ENCODE results near the gene SORCS2. TPM values are rescaled to one million over a fixed set of nuclear protein-coding genes. Genes with fewer than 3 reads are reported as not detected.

Gene SORCS2
- total and polyA plus RNA-seq, 2 of the 8 experiments (the other 6 are each of a cell fraction or from before 2014, with no cell fraction given) = 0.36 to 1.8 TPM

DNA sequence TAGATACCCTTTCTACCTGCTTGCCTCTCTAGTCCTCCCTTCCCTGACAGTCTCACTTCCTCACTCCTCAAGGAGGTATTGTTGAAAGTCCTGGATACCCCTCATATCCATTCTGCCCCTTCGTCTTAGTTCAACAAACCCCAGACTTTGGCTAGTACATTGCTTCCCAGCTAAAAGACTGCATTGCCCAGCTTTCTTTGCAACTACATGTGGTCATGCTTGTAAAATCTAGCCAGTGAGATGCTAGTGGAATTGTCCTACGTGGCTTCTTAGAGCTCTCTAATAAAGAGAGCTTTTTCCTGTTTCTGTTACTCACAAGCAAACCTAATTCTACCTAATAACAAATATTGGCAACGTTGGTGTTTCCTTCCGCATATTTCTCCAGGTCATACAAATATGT lies 480.3 kb downstream of the SORCS2 start:
- Histone ChIP-seq H2BK15ac (ENCODE audit: low read length) (no peak overlapping the region), H4K20me1 (replicated peaks in 1 of 2; ENCODE audit: control insufficient read depth in 1 of 2, insufficient read depth in 2 of 2, low read length in 2 of 2) (no peaks in the 10 kb centered on the region), H3K14ac (ENCODE audit: insufficient read length) (no peak overlapping the region), H4K8ac (ENCODE audit: extremely low read depth, insufficient read depth, low read length) (no peak overlapping the region), H2BK5ac (ENCODE audit: low read depth, low read length) (no peak overlapping the region), H2BK120ac (replicated peaks; ENCODE audit: low read depth, low read length) (no peak overlapping the region), H4K91ac (replicated peaks; ENCODE audit: insufficient read length, low read length) (no peak overlapping the region), H3K4me1 (replicated peaks in 1 of 4; ENCODE audit: control insufficient read depth in 3 of 4, insufficient read depth in 4 of 4, low read length in 3 of 4) (peaks cover 0 to 5% (median under 1%) of the 10 kb centered on the region in 4 experiments; a peak in 2 of 7 replicates), H4K5ac (ENCODE audit: insufficient read length, low read depth, low read length) (no peak overlapping the region), H3K36me3 (ENCODE audit: control insufficient read depth in 2 of 4, insufficient read depth in 4 of 4, low read length in 3 of 4) (no peaks in the 10 kb centered on the region), H3K27ac (ENCODE audit: low read depth, low read length) (no peak overlapping the region), H3K4ac (replicated peaks; ENCODE audit: insufficient read length, low read depth, low read length) (no peak overlapping the region), H2AFZ (ENCODE audit: low read length) (no peak overlapping the region), H2BK12ac (ENCODE audit: low read depth, low read length) (no peak overlapping the region), H3K79me1 (ENCODE audit: low read depth, low read length) (no peaks in the 10 kb centered on the region), H3K4me2 (ENCODE audit: insufficient read depth in 1 of 2, low read depth in 2 of 2, low read length in 2 of 2) (no peak overlapping the region), H3K23me2 (ENCODE audit: low read depth, low read length) (no peaks in the 10 kb centered on the region), H3K23ac (ENCODE audit: insufficient read length) (no peak overlapping the region), H3K27me3 (replicated peaks in 1 of 4; ENCODE audit: control insufficient read depth in 3 of 4, extremely low read depth in 1 of 4, insufficient read depth in 3 of 4, low read length in 3 of 4) (no peaks in the 10 kb centered on the region), H3K56ac (replicated peaks; ENCODE audit: insufficient read length, low read depth, low read length) (no peak overlapping the region), H2AK5ac (ENCODE audit: low read depth, low read length) (no peak overlapping the region), H2BK20ac (ENCODE audit: low read length) (no peak overlapping the region), H3K79me2 (ENCODE audit: control insufficient read depth in 1 of 2, insufficient read depth in 2 of 2, low read length in 2 of 2) (no peaks in the 10 kb centered on the region), H3K9me3 (ENCODE audit: insufficient read depth in 2 of 2, low read depth in 1 of 2, low read length in 1 of 2) (peaks cover 2 to 3% of the 10 kb centered on the region in 2 experiments; a peak in 2 of 4 replicates), H3K9ac (replicated peaks in 1 of 4; ENCODE audit: extremely low read depth in 1 of 4, low read depth in 3 of 4, low read length in 3 of 4) (no peak overlapping the region), H3K4me3 (ENCODE audit: extremely low read depth in 1 of 4, insufficient read depth in 2 of 4, low read depth in 3 of 4, low read length in 4 of 4) (no peak overlapping the region), H3K18ac (ENCODE audit: extremely low read depth, low read length) (no peak overlapping the region)
- FAIRE-seq (no peak), DNase-seq (ENCODE audit: low read depth in 1 of 2, low spot score in 2 of 2) (no peak)
- ChIA-PET CTCF (ENCODE audit: partially characterized antibody) (interaction anchor here (1.0 to 1.4 kb wide), 2 partner anchors 11 to 47 kb away, joined by 3 to 4 read pairs; no protein-coding TSS in a partner anchor), POLR2A (ENCODE audit: partially characterized antibody) (no interaction called here)
- WGBS, 2 experiments (ENCODE audit: extremely low coverage in 1 of 2, insufficient coverage in 1 of 2, insufficient read length in 1 of 2, insufficient replicate concordance in 2 of 2, low coverage in 1 of 2, low lambda C conversion rate in 2 of 2, missing lambda C conversion rate in 1 of 2) = 90% methylated on average over 4 of the region's 4 CpGs; no CpG with 5 or more reads in 1 of the 2 experiments
- TF ChIP-seq ATF3 (IDR thresholded peaks at IDR 0.05; ENCODE audit: insufficient read depth, low read depth, low read length) = no peak
- TF ChIP-seq TCF12 (IDR thresholded peaks at IDR 0.05; ENCODE audit: low read depth, low read length) = no peak
- no peak for TF ChIP-seq EP300 (IDR thresholded peaks at IDR 0.05; ENCODE audit: borderline replicate concordance in 1 of 2, low read depth in 2 of 2, low read length in 2 of 2)
- no peak for TF ChIP-seq KDM4A (IDR thresholded peaks at IDR 0.05; ENCODE audit: low read depth, low read length, severe bottlenecking)
- TF ChIP-seq HDAC6 (IDR thresholded peaks at IDR 0.05; ENCODE audit: low read depth, low read length) = no peak
- no peak for TF ChIP-seq SRF (IDR thresholded peaks at IDR 0.05; ENCODE audit: low read depth, low read length)
- TF ChIP-seq GABPA (IDR thresholded peaks at IDR 0.05; ENCODE audit: borderline replicate concordance, insufficient read depth, low read length) = no peak
- TF ChIP-seq ZNF274 (IDR thresholded peaks at IDR 0.05; ENCODE audit: borderline replicate concordance, extremely low read depth, low read length) = no peak
- no peak for TF ChIP-seq CBX8 (IDR thresholded peaks at IDR 0.05; ENCODE audit: borderline replicate concordance, low read depth, low read length)
- TF ChIP-seq POU5F1 (IDR thresholded peaks at IDR 0.05; ENCODE audit: low read depth, low read length) = no peak
- TF ChIP-seq HDAC2 (IDR thresholded peaks at IDR 0.05; ENCODE audit: borderline replicate concordance in 1 of 2, low read depth in 2 of 2, low read length in 2 of 2) = no peak
- TF ChIP-seq BRCA1 (IDR thresholded peaks at IDR 0.05; ENCODE audit: low read depth, low read length) = no peak
- TF ChIP-seq PHF8 (conservative IDR thresholded peaks at IDR 0.05; ENCODE audit: low read depth, low read length) = no peak
- TF ChIP-seq TAF1 (IDR thresholded peaks at IDR 0.05; ENCODE audit: low read depth, low read length) = no peak
